Ishikawa (cell line): ENCODE measurements around the gene TNNI3K.

Source experiments
- CEBPB ChIP-seq: IDR thresholded peaks from 2 replicates; pipeline ENCODE4 v1.6.1; 2012
- EGR1 ChIP-seq: IDR thresholded peaks from 2 replicates; pipeline ENCODE4 v1.6.1; 2012
- EP300 ChIP-seq: IDR thresholded peaks from 2 replicates; pipeline ENCODE4 v1.6.1; 2012; ENCODE audit warnings: borderline replicate concordance
- NFIC ChIP-seq: IDR thresholded peaks from 2 replicates; pipeline ENCODE4 v1.6.1; 2012
- RAD21 ChIP-seq: IDR thresholded peaks from 2 replicates; pipeline ENCODE4 v1.6.1; 2012; ENCODE audit warnings: low read depth
- ZBTB7A ChIP-seq: IDR thresholded peaks from 2 replicates; pipeline ENCODE4 v1.6.1; 2012; ENCODE audit warnings: low read depth
- TF ChIP-seq, protein P1 (sequence below): IDR thresholded peaks from 2 replicates; pipeline ENCODE4 v1.6.1; 2012
- TF ChIP-seq, protein P2 (sequence below): IDR thresholded peaks from 2 replicates; pipeline ENCODE4 v1.6.1; 2012; ENCODE audit warnings: low read depth, mild to moderate bottlenecking
- TF ChIP-seq, protein P3 (sequence below): IDR thresholded peaks from 2 replicates; pipeline ENCODE4 v1.6.1; 2012

DNA sequence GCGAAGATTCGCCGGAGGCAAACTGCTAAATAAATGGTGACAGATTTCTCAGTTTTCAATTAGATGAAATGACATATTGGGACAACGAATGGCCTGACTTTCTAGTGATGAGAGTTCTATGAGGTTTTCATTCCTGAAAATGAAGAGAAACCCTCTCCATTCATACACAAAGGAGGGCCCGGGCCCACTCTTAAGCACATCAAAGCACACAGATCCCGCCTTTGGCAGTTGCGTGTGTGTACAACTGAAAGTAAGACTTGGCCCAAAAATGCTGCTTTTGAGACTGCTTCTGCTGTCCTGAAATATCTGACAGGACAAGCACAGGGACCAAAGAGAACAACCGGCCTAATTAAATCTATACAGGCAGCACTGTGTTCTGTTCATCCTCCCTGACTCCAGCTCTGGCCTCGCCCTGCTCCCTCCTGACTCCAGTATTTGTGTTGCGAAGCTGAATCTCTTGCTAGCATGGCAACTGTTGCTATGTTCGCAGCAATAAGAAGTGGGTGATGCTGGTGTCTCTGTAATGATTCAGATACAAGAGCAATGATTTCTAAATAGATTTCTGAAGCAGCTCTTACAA is 269.8 kb downstream of the TNNI3K start:
- TF ChIP-seq, protein P1, sequence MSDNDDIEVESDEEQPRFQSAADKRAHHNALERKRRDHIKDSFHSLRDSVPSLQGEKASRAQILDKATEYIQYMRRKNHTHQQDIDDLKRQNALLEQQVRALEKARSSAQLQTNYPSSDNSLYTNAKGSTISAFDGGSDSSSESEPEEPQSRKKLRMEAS = no peak
- TF ChIP-seq RAD21 = no peak
- TF ChIP-seq EGR1 = no peak
- no peak for TF ChIP-seq ZBTB7A
- TF ChIP-seq, protein P2, sequence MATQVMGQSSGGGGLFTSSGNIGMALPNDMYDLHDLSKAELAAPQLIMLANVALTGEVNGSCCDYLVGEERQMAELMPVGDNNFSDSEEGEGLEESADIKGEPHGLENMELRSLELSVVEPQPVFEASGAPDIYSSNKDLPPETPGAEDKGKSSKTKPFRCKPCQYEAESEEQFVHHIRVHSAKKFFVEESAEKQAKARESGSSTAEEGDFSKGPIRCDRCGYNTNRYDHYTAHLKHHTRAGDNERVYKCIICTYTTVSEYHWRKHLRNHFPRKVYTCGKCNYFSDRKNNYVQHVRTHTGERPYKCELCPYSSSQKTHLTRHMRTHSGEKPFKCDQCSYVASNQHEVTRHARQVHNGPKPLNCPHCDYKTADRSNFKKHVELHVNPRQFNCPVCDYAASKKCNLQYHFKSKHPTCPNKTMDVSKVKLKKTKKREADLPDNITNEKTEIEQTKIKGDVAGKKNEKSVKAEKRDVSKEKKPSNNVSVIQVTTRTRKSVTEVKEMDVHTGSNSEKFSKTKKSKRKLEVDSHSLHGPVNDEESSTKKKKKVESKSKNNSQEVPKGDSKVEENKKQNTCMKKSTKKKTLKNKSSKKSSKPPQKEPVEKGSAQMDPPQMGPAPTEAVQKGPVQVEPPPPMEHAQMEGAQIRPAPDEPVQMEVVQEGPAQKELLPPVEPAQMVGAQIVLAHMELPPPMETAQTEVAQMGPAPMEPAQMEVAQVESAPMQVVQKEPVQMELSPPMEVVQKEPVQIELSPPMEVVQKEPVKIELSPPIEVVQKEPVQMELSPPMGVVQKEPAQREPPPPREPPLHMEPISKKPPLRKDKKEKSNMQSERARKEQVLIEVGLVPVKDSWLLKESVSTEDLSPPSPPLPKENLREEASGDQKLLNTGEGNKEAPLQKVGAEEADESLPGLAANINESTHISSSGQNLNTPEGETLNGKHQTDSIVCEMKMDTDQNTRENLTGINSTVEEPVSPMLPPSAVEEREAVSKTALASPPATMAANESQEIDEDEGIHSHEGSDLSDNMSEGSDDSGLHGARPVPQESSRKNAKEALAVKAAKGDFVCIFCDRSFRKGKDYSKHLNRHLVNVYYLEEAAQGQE = no peak
- no peak for TF ChIP-seq EP300
- TF ChIP-seq, protein P3, sequence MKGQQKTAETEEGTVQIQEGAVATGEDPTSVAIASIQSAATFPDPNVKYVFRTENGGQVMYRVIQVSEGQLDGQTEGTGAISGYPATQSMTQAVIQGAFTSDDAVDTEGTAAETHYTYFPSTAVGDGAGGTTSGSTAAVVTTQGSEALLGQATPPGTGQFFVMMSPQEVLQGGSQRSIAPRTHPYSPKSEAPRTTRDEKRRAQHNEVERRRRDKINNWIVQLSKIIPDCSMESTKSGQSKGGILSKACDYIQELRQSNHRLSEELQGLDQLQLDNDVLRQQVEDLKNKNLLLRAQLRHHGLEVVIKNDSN = no peak
- TF ChIP-seq NFIC = no peak
- no peak for TF ChIP-seq CEBPB
